ENCODE measurements around the gene HOXD8. TPM values are rescaled to one million over a fixed set of nuclear protein-coding genes. Genes with fewer than 3 reads are reported as not detected.
A peak's percentile ranks its signal among the peaks of the same experiment; 100 is the strongest.

The HOXD8 gene
- total and polyA plus RNA-seq, 2 donors (not counting 1 experiment from before 2014, with no cell fraction given) = not detected

- H4K20me1 ChIP-seq (ENCODE audit: control insufficient read depth, extremely low read depth, insufficient read depth, low read length) = no peaks in the 10 kb centered on the region
- H2AFZ ChIP-seq (ENCODE audit: low read length) = no peak within 1 kb of the TSS
- H3K27me3 ChIP-seq (ENCODE audit: control insufficient read depth, insufficient read depth, low read length) = peaks cover 90% of the 10 kb centered on the region
- H3K36me3 ChIP-seq (ENCODE audit: control insufficient read depth, insufficient read depth, low read length) = no peaks in the 10 kb centered on the region
- H3K9me3 ChIP-seq (ENCODE audit: control insufficient read depth, insufficient read depth, low read depth, low read length) = no peaks in the 10 kb centered on the region
- H3K4me1 ChIP-seq (ENCODE audit: control insufficient read depth, extremely low read depth, insufficient read depth, low read length) = no peaks in the 10 kb centered on the region
- no peak within 1 kb of the TSS for H3K4me3 ChIP-seq (replicated peaks in 1 of 4; ENCODE audit: control extremely low read depth in 1 of 4, insufficient read depth in 1 of 4, low read depth in 3 of 4, low read length in 4 of 4)
- no peak within 1 kb of the TSS for H3K27ac ChIP-seq (ENCODE audit: insufficient read depth, low read length)
- no peak within 1 kb of the TSS for H3K9ac ChIP-seq (ENCODE audit: insufficient read depth, low read length)
- DNase-seq (ENCODE audit: low read depth in 2 of 2) = no peak
- no peaks in the 10 kb centered on the region for H3K79me2 ChIP-seq (ENCODE audit: control insufficient read depth, insufficient read depth, low read length)
- no peak within 1 kb of the TSS for H3K4me2 ChIP-seq (ENCODE audit: extremely low read depth, insufficient read depth, low read length)
- peak; percentile 62 for TF ChIP-seq EZH2 (IDR thresholded peaks at IDR 0.05; ENCODE audit: low read length, missing control alignments)
- TF ChIP-seq CTCF (conservative IDR thresholded peaks at IDR 0.05 in 1 of 2, IDR thresholded peaks at IDR 0.05 in 1 of 2; ENCODE audit: low read depth in 1 of 2, low read length in 2 of 2) = no peak
These were observed 29.6 kb upstream of the HOXD8 start, which contains the start of gene HOXD12 for GRCh38 chr2:176099728-176100546. Gene HOXD12 (plus strand): TSS chr2:176099795. CDS start chr2:176099802, 7 bp downstream.

- H4K20me1 ChIP-seq (ENCODE audit: control insufficient read depth, extremely low read depth, insufficient read depth, low read length) = no peaks in the 10 kb centered on the region
- no peaks in the 10 kb centered on the region for H3K36me3 ChIP-seq (ENCODE audit: control insufficient read depth, insufficient read depth, low read length)
- H3K9ac ChIP-seq (ENCODE audit: insufficient read depth, low read length) = no peak overlapping the region
- H3K27ac ChIP-seq (ENCODE audit: insufficient read depth, low read length) = no peak overlapping the region
- TF ChIP-seq EZH2 (IDR thresholded peaks at IDR 0.05; ENCODE audit: low read length, missing control alignments) (peak; percentile 9), CTCF (conservative IDR thresholded peaks at IDR 0.05 in 1 of 2, IDR thresholded peaks at IDR 0.05 in 1 of 2; ENCODE audit: low read depth in 1 of 2, low read length in 2 of 2) (no peak)
- DNase-seq (ENCODE audit: low read depth in 2 of 2) = no peak
- peaks cover 90% of the 10 kb centered on the region for H3K27me3 ChIP-seq (ENCODE audit: control insufficient read depth, insufficient read depth, low read length)
- no peak overlapping the region for H3K4me3 ChIP-seq (replicated peaks in 1 of 4; ENCODE audit: control extremely low read depth in 1 of 4, insufficient read depth in 1 of 4, low read depth in 3 of 4, low read length in 4 of 4)
- H3K4me1 ChIP-seq (ENCODE audit: control insufficient read depth, extremely low read depth, insufficient read depth, low read length) = no peaks in the 10 kb centered on the region
- no peak overlapping the region for H2AFZ ChIP-seq (ENCODE audit: low read length)
- no peaks in the 10 kb centered on the region for H3K79me2 ChIP-seq (ENCODE audit: control insufficient read depth, insufficient read depth, low read length)
- H3K9me3 ChIP-seq (ENCODE audit: control insufficient read depth, insufficient read depth, low read depth, low read length) = no peaks in the 10 kb centered on the region
- H3K4me2 ChIP-seq (ENCODE audit: extremely low read depth, insufficient read depth, low read length) = no peak overlapping the region
These were observed 28.9 kb upstream of the HOXD8 start for GRCh38 chr2:176100547-176101140.

GRCh38 chr2:176101216-176101830, 28.2 kb upstream of the HOXD8 start:
- H3K4me2 ChIP-seq (ENCODE audit: extremely low read depth, insufficient read depth, low read length) = no peak overlapping the region
- TF ChIP-seq CTCF (conservative IDR thresholded peaks at IDR 0.05 in 1 of 2, IDR thresholded peaks at IDR 0.05 in 1 of 2; ENCODE audit: low read depth in 1 of 2, low read length in 2 of 2) (no peak), EZH2 (IDR thresholded peaks at IDR 0.05; ENCODE audit: low read length, missing control alignments) (no peak)
- no peaks in the 10 kb centered on the region for H3K36me3 ChIP-seq (ENCODE audit: control insufficient read depth, insufficient read depth, low read length)
- H3K79me2 ChIP-seq (ENCODE audit: control insufficient read depth, insufficient read depth, low read length) = no peaks in the 10 kb centered on the region
- no peak overlapping the region for H2AFZ ChIP-seq (ENCODE audit: low read length)
- H3K27ac ChIP-seq (ENCODE audit: insufficient read depth, low read length) = no peak overlapping the region
- peaks cover 93% of the 10 kb centered on the region for H3K27me3 ChIP-seq (ENCODE audit: control insufficient read depth, insufficient read depth, low read length)
- H3K4me1 ChIP-seq (ENCODE audit: control insufficient read depth, extremely low read depth, insufficient read depth, low read length) = no peaks in the 10 kb centered on the region
- no peak overlapping the region for H3K4me3 ChIP-seq (replicated peaks in 1 of 4; ENCODE audit: control extremely low read depth in 1 of 4, insufficient read depth in 1 of 4, low read depth in 3 of 4, low read length in 4 of 4)
- H4K20me1 ChIP-seq (ENCODE audit: control insufficient read depth, extremely low read depth, insufficient read depth, low read length) = no peaks in the 10 kb centered on the region
- no peak overlapping the region for H3K9ac ChIP-seq (ENCODE audit: insufficient read depth, low read length)
- no peaks in the 10 kb centered on the region for H3K9me3 ChIP-seq (ENCODE audit: control insufficient read depth, insufficient read depth, low read depth, low read length)
- DNase-seq (ENCODE audit: low read depth in 2 of 2) = no peak
